ENCODE results near the gene ELMO1. TPM values are rescaled to one million over a fixed set of nuclear protein-coding genes. Genes with fewer than 3 reads are reported as not detected.
A peak's percentile ranks its signal among the peaks of the same experiment; 100 is the strongest.

ELMO1 gene
- total RNA-seq, 4 donors from 2014 or later: 11.5 to 19.9 (median 17.4) TPM

- WGBS, 2 donors: 52 to 53% methylated on average over 5 of the region's 5 CpGs
- intact Hi-C loops (cut with DNase I; ENCODE audit: low total_unique reads): no loop called here
- no peak for TF ChIP-seq POLR2A (IDR thresholded peaks at IDR 0.05)
- no peak for TF ChIP-seq CTCF (IDR thresholded peaks at IDR 0.05)
These were observed 162.8 kb downstream of the ELMO1 start for GRCh38 chr7:37285706-37286453.

GRCh38 chr7:37284805-37285231 lies 163.8 kb downstream of the ELMO1 start:
- TF ChIP-seq POLR2A (IDR thresholded peaks at IDR 0.05): no peak
- TF ChIP-seq CTCF (IDR thresholded peaks at IDR 0.05): no peak
- intact Hi-C loops (cut with DNase I; ENCODE audit: low total_unique reads): no loop called here
- no peak overlapping the region for H3K4me3 ChIP-seq (ENCODE audit: low read depth, poor library complexity, severe bottlenecking)
- peak; percentile 48 to 88 for DNase-seq (ENCODE audit: low spot score in 2 of 2)
- WGBS, 2 donors: 54 to 57% methylated on average over 6 of the region's 6 CpGs

More at GRCh38 chr7:37285706-37286453, 162.8 kb downstream of the ELMO1 start:
- no peak for DNase-seq (ENCODE audit: low spot score in 2 of 2)
- H3K4me3 ChIP-seq (ENCODE audit: low read depth, poor library complexity, severe bottlenecking): no peak overlapping the region

GRCh38 chr7:37284285-37284684 lies 164.4 kb downstream of the ELMO1 start:
- TF ChIP-seq CTCF (IDR thresholded peaks at IDR 0.05) (no peak), POLR2A (IDR thresholded peaks at IDR 0.05) (no peak)
- H3K4me3 ChIP-seq (ENCODE audit: low read depth, poor library complexity, severe bottlenecking): no peak overlapping the region
- intact Hi-C loops (cut with DNase I; ENCODE audit: low total_unique reads): no loop called here
- no peak for DNase-seq (ENCODE audit: low spot score in 2 of 2)
- 77 to 81% methylated on average over 4 of the region's 4 CpGs for WGBS, 2 donors

DNA sequence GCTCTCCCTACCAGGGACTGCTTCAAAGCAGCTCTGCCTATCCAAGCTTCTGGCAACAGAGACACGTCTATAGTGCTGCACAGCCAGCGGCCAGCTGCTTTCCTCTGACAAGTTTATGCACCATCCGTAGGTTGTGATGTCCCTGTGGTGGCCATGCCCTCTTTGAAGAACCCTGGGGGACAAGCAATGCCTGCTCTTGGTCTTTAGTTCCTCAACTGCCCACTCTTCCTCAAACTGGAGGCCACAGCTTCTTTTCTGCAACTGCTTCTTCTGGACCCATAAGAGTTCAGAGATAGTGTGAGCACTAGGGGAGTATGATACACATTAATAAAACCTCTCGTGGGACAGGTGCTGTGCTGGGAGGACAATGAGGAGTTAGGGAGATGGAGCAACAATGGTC lies 164.9 kb downstream of the ELMO1 start:
- no peak for DNase-seq (ENCODE audit: low spot score in 2 of 2)
- intact Hi-C loops (cut with DNase I; ENCODE audit: low total_unique reads): no loop called here
- no peak overlapping the region for H3K4me3 ChIP-seq (ENCODE audit: low read depth, poor library complexity, severe bottlenecking)
- TF ChIP-seq POLR2A (IDR thresholded peaks at IDR 0.05): no peak
- no peak for TF ChIP-seq CTCF (IDR thresholded peaks at IDR 0.05)
- 88 to 94% methylated on average over 4 of the region's 4 CpGs for WGBS, 2 donors

DNA sequence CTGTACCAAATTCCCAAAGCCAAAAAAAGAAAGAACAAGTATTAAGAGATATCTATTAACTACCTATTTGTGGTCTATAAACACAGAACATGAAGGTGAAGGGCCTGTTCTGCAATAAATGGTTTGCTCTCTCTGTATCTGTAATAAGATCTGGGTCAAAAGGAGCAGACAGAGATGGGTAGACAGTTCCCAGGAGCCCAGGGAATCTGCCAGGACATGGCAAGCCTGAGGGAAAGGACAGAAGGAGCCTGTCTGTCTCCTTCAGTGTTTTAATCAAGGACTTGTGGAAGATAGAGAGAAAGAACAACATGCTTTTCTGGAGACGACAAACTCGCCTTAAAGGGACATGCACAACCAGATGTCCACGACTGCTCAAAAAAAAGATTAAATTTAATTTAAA lies 165.7 kb downstream of the ELMO1 start:
- no peak overlapping the region for H3K4me3 ChIP-seq (ENCODE audit: low read depth, poor library complexity, severe bottlenecking)
- WGBS, 2 donors: 61 to 70% methylated on average over 3 of the region's 3 CpGs
- no peak for DNase-seq (ENCODE audit: low spot score in 2 of 2)
- intact Hi-C loops (cut with DNase I; ENCODE audit: low total_unique reads): no loop called here
- TF ChIP-seq POLR2A (IDR thresholded peaks at IDR 0.05) (no peak), CTCF (IDR thresholded peaks at IDR 0.05) (no peak)

DNA sequence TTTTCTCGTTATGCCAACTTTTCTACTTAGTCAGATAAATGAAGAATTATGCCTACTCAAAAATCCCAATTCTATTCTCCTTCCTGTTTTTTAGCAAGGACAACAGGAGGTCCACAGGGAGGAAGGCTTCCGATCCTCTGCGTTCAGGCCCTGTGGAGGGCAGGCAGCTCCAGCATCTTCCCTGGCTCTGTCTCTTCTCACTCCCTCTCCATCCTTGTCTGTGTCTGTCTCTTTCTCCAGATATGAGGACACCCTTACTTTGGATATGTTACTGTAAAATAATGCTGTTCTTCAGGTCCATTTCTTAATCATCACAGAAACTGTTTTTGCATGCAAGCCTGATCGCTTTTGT lies 166.6 kb downstream of the ELMO1 start:
- 56 to 80% methylated on average over 4 of the region's 4 CpGs for WGBS, 2 donors
- intact Hi-C loops (cut with DNase I; ENCODE audit: low total_unique reads): no loop called here
- H3K4me3 ChIP-seq (ENCODE audit: low read depth, poor library complexity, severe bottlenecking): no peak overlapping the region
- TF ChIP-seq POLR2A (IDR thresholded peaks at IDR 0.05) (no peak), CTCF (IDR thresholded peaks at IDR 0.05) (no peak)
- DNase-seq (ENCODE audit: low spot score in 2 of 2): no peak

Data from lower leg skin (tissue), 4 donors.